ENCODE data around the gene UNC93B1. TPM values are rescaled to one million over a fixed set of nuclear protein-coding genes. Genes with fewer than 3 reads are reported as not detected.
A peak's percentile ranks its signal among the peaks of the same experiment; 100 is the strongest.
"Not testable (repeated sequence)": the region's sequence is repeated elsewhere in the genome, so short reads cannot be mapped to it uniquely, and the experiment has no call there.

The UNC93B1 gene
- polyA plus RNA-seq, 1 experiment = 11.3 TPM

GRCh38 chr11:67996622-67997474, 7.0 kb downstream of the UNC93B1 start:
- no peak for TF ChIP-seq CTCF (IDR thresholded peaks at IDR 0.05; ENCODE audit: low read depth, low read length)
- ChIA-PET CTCF (no interaction called here), POLR2A (no interaction called here)
- Histone ChIP-seq H3K9me3 (ENCODE audit: control insufficient read depth, insufficient read depth, low read length) (peaks cover 5% of the 10 kb centered on the region; the same call in 1 of the 2 replicates), H3K27me3 (ENCODE audit: control insufficient read depth, insufficient read depth, low read length) (no peaks in the 10 kb centered on the region), H3K27ac (ENCODE audit: low read depth, low read length) (no peak overlapping the region), H3K4me3 (ENCODE audit: low read depth, low read length) (no peak overlapping the region)
- DNase-seq (ENCODE audit: low read depth, low spot score) = no peak

GRCh38 chr11:67996051-67996450, 7.8 kb downstream of the UNC93B1 start:
- no peak for DNase-seq (ENCODE audit: low read depth, low spot score)
- Histone ChIP-seq H3K27me3 (ENCODE audit: control insufficient read depth, insufficient read depth, low read length) (peaks cover 3% of the 10 kb centered on the region), H3K9me3 (ENCODE audit: control insufficient read depth, insufficient read depth, low read length) (peaks cover 5% of the 10 kb centered on the region; the same call in 1 of the 2 replicates), H3K4me3 (ENCODE audit: low read depth, low read length) (no peak overlapping the region), H3K27ac (ENCODE audit: low read depth, low read length) (no peak overlapping the region)
- POLR2A ChIA-PET = no interaction called here
- no peak for TF ChIP-seq CTCF (IDR thresholded peaks at IDR 0.05; ENCODE audit: low read depth, low read length)
- CTCF ChIA-PET = no interaction called here

- CTCF ChIA-PET; H3K27me3 ChIP-seq (ENCODE audit: control insufficient read depth, insufficient read depth, low read length): not testable (repeated sequence)
These were observed 8.3 kb downstream of the UNC93B1 start for GRCh38 chr11:67995579-67995978.

GRCh38 chr11:67995129-67995528, 8.8 kb downstream of the UNC93B1 start:
- H3K27me3 ChIP-seq (ENCODE audit: control insufficient read depth, insufficient read depth, low read length); CTCF ChIA-PET; DNase-seq (ENCODE audit: low read depth, low spot score); H3K9me3 ChIP-seq (ENCODE audit: control insufficient read depth, insufficient read depth, low read length); POLR2A ChIA-PET; H3K27ac ChIP-seq (ENCODE audit: low read depth, low read length); H3K4me3 ChIP-seq (ENCODE audit: low read depth, low read length): not testable (repeated sequence)

More at GRCh38 chr11:67995579-67995978, 8.3 kb downstream of the UNC93B1 start:
- H3K9me3 ChIP-seq (ENCODE audit: control insufficient read depth, insufficient read depth, low read length); H3K4me3 ChIP-seq (ENCODE audit: low read depth, low read length); DNase-seq (ENCODE audit: low read depth, low spot score); H3K27ac ChIP-seq (ENCODE audit: low read depth, low read length); POLR2A ChIA-PET: not testable (repeated sequence)

- POLR2A ChIA-PET; DNase-seq (ENCODE audit: low read depth, low spot score); H3K27me3 ChIP-seq (ENCODE audit: control insufficient read depth, insufficient read depth, low read length); H3K4me3 ChIP-seq (ENCODE audit: low read depth, low read length); H3K27ac ChIP-seq (ENCODE audit: low read depth, low read length); H3K9me3 ChIP-seq (ENCODE audit: control insufficient read depth, insufficient read depth, low read length): not testable (repeated sequence)
- CTCF ChIA-PET = interaction anchor here (0.6 to 1.4 kb wide), 7 partner anchors 8 to 289 kb away, joined by 3 to 11 read pairs (median 4); no protein-coding TSS in a partner anchor
These were observed 9.5 kb downstream of the UNC93B1 start for GRCh38 chr11:67994387-67994786.

- CTCF ChIA-PET = interaction anchor here (0.6 to 1.4 kb wide), 8 partner anchors 9 to 290 kb away, joined by 3 to 11 read pairs (median 4); no protein-coding TSS in a partner anchor
- H3K9me3 ChIP-seq (ENCODE audit: control insufficient read depth, insufficient read depth, low read length); H3K27ac ChIP-seq (ENCODE audit: low read depth, low read length); POLR2A ChIA-PET; DNase-seq (ENCODE audit: low read depth, low spot score); H3K27me3 ChIP-seq (ENCODE audit: control insufficient read depth, insufficient read depth, low read length); H3K4me3 ChIP-seq (ENCODE audit: low read depth, low read length): not testable (repeated sequence)
- peak; percentile 45 for TF ChIP-seq CTCF (IDR thresholded peaks at IDR 0.05; ENCODE audit: low read depth, low read length)
These were observed 10.1 kb downstream of the UNC93B1 start for GRCh38 chr11:67993821-67994220.

- H3K4me3 ChIP-seq (ENCODE audit: low read depth, low read length); POLR2A ChIA-PET; H3K9me3 ChIP-seq (ENCODE audit: control insufficient read depth, insufficient read depth, low read length); CTCF ChIA-PET; DNase-seq (ENCODE audit: low read depth, low spot score); H3K27ac ChIP-seq (ENCODE audit: low read depth, low read length); H3K27me3 ChIP-seq (ENCODE audit: control insufficient read depth, insufficient read depth, low read length): not testable (repeated sequence)
These were observed 12.4 kb downstream of the UNC93B1 start for GRCh38 chr11:67991347-67992121.

- DNase-seq (ENCODE audit: low read depth, low spot score); CTCF ChIA-PET; H3K27me3 ChIP-seq (ENCODE audit: control insufficient read depth, insufficient read depth, low read length); H3K9me3 ChIP-seq (ENCODE audit: control insufficient read depth, insufficient read depth, low read length); H3K4me3 ChIP-seq (ENCODE audit: low read depth, low read length); H3K27ac ChIP-seq (ENCODE audit: low read depth, low read length); POLR2A ChIA-PET: not testable (repeated sequence)
These were observed 13.2 kb downstream of the UNC93B1 start for GRCh38 chr11:67990546-67991346.

Data from AG04450 (cell line).